Heart left ventricle (tissue), 16 donors: ENCODE results near the gene TNIP1. TPM values are rescaled to one million over a fixed set of nuclear protein-coding genes. Genes with fewer than 3 reads are reported as not detected.

Experiments used
- ATAC-seq, 4 donors: fragments of 200-7000 bp; cut with Tn5 transposase; one replicate each; pipeline ENCODE4 v1.9.1; 2020 to 2022; ENCODE audit warnings: moderate library complexity in 4 of 4, mild to moderate bottlenecking in 3 of 4, moderate number of reproducible peaks in 1 of 4
- DNase-seq, 5 donors: peaks; one replicate each; pipeline ENCODE4 v3.0.0-alpha.2; 2020
- H3K27ac ChIP-seq, 12 donors: fragments of 200-600 bp; sonication (generic) in 4 of 12; one replicate each; pipeline versions ENCODE4 v1.5.0 to v1.8.0; 2016 to 2022; ENCODE audit warnings: mild to moderate bottlenecking in 2 of 12
- H3K27me3 ChIP-seq, 9 donors: fragments of 200-600 bp; sonication (generic) in 2 of 9; one replicate each; pipeline versions ENCODE4 v1.5.1 to v1.8.0; 2016 to 2022; ENCODE audit warnings: mild to moderate bottlenecking in 3 of 9
- H3K36me3 ChIP-seq, 9 donors: fragments of 200-600 bp; sonication (generic) in 2 of 9; one replicate each; pipeline versions ENCODE4 v1.5.0 to v1.8.0; 2018 to 2022; ENCODE audit warnings: mild to moderate bottlenecking in 2 of 9
- H3K4me1 ChIP-seq, 12 donors: fragments of 200-600 bp; sonication (generic) in 4 of 12; one replicate each; pipeline versions ENCODE4 v1.5.0 to v1.8.0; 2016 to 2022; ENCODE audit warnings: mild to moderate bottlenecking in 3 of 12
- H3K4me3 ChIP-seq, 12 donors: fragments of 200-600 bp; sonication (generic) in 4 of 12; one replicate each; pipeline versions ENCODE4 v1.5.0 to v1.8.0; 2017 to 2022; ENCODE audit warnings: mild to moderate bottlenecking in 9 of 12, moderate library complexity in 4 of 12
- H3K9me3 ChIP-seq, 12 donors: fragments of 200-600 bp; sonication (generic) in 4 of 12; one replicate each; pipeline versions ENCODE4 v1.5.0 to v1.8.0; 2016 to 2022; ENCODE audit warnings: mild to moderate bottlenecking in 1 of 12
- POLR2A ChIP-seq, 2 donors: fragments of 450-650 bp; IDR thresholded peaks; one replicate each; pipeline ENCODE4 v1.6.1; 2017; ENCODE audit warnings: antibody characterized with exemption in 2 of 2, mild to moderate bottlenecking in 2 of 2, moderate library complexity in 2 of 2
- WGBS, 4 donors: extraction: QIAGEN DNeasy Blood & Tissue Kit in 2 of 4; methylation state at CpG; one replicate each; pipeline versions ENCODE4 v1.1.5 to v1.1.7; 2013 to 2018; 5-methylcytosine and 5-hydroxymethylcytosine counted together
- intact Hi-C, 10 donors: fragments of 100-400 bp; cut with DNase I; formaldehyde crosslinking; loops; one replicate each; pipeline versions ENCODE4 v1.11.1 to v1.14.2; 2022
- polyA plus RNA-seq, 2 donors: library from polyadenylated mRNA; stranded (reverse); fragments of 200-250 nt; gene quantifications; one replicate each; pipeline ENCODE4 v1.2.3, GENCODE V29; 2013
- total RNA-seq, 9 donors: library from RNA; depleted of rRNA in 2 of 9; stranded (reverse); fragments of >200 nt in 2 of 9; fragmentation: NEBNext Ultra II Directional in 3 of 9; extraction: Animal tissue kit (Norgen Biotek cat#: 25700) in 3 of 9; gene quantifications; one replicate each; pipeline versions ENCODE4 v1.1.0 to v1.2.4, GENCODE V29; 2016 to 2023
- TF ChIP-seq, protein P1 (sequence below), 12 donors: fragments of 200-600 bp; sonication (generic) in 4 of 12; IDR thresholded peaks; one replicate each; pipeline versions ENCODE4 v1.5.0 to v1.8.0; 2018 to 2022; ENCODE audit warnings: antibody characterized with exemption in 12 of 12, mild to moderate bottlenecking in 5 of 12
- donor health status: ischemic (EF 13 %, LVEDD 7.1; RV severe dilation, severe dysfunction).
- donor health status: healthy with polysubstance abuse.
- donor health status: DM: no; HTN: yes; CAD: no.
- donor health status: DM: no; HTN: no; CAD: no.
- donor health status: ischemic (EF 25% LVEDD 6.9; RV normal size, moderate dysfunction).
- donor health status: ischemic (EF 25% LVEDD 5.7; RV mildly dilated, moderate dysfunction).
- donor health status: healthy.
- donor health status: DM: yes; HTN: yes; CAD: no.
- donor health status: ischemic (EF 35%, LVEDD 5.7; RV mildly dilated, moderate dysfunction).
- donor health status: nonischemic (EF 11% LVEDD 7.7; RV severe dilation, severe dysfunction).
- donor health status: DM: yes; HTN: yes; CAD: no.
- donor health status: PGD.
- donor health status: ischemic (EF 29% LVEDD 5.4; RV normal size, mild dysfunction).
- donor health status: nonischemic (EF 23%, LVEDD 6.1; RV moderate dilation, normal function).

Gene TNIP1
- total and polyA plus RNA-seq, 11 donors = 86.0 to 180 (median 108) TPM

DNA sequence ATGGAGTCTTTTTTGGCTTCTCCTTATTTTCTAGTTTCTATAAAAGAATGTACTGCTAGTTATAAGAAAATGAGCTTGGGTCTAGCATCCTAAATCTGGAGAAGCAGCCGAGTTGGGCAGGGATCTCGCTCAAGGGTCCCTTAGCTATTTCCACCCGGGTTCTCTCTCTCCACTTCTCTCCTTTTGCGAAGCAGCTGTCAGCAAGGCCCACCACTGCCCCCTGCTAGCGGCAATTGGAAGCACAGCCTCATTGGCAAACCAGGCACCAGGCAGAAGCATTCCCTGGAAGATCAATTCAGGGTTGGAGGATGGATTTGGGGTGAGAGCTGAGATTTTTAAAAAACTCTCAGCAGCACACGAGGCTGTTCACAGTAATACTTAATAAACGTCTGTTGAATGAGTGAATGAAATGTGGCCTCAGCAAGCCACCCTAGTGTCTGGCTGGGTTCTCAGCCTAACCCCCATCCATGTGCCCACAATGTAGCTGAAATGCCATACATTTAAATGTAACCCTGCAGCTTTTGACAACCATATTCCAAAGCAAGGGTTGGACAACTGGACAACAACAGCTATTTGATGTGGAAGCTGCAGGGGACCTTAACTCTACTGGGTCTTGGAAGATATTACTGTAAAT lies 34.6 kb upstream of the TNIP1 start:
- TF ChIP-seq, protein P1, sequence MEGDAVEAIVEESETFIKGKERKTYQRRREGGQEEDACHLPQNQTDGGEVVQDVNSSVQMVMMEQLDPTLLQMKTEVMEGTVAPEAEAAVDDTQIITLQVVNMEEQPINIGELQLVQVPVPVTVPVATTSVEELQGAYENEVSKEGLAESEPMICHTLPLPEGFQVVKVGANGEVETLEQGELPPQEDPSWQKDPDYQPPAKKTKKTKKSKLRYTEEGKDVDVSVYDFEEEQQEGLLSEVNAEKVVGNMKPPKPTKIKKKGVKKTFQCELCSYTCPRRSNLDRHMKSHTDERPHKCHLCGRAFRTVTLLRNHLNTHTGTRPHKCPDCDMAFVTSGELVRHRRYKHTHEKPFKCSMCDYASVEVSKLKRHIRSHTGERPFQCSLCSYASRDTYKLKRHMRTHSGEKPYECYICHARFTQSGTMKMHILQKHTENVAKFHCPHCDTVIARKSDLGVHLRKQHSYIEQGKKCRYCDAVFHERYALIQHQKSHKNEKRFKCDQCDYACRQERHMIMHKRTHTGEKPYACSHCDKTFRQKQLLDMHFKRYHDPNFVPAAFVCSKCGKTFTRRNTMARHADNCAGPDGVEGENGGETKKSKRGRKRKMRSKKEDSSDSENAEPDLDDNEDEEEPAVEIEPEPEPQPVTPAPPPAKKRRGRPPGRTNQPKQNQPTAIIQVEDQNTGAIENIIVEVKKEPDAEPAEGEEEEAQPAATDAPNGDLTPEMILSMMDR (IDR thresholded peaks at IDR 0.05) = peak; percentile 87 to 99 (median 94)
- no peak for TF ChIP-seq POLR2A (IDR thresholded peaks at IDR 0.05)
- DNase-seq (peak; percentile 71 to 84 (median 76)), ATAC-seq (peak; percentile 23 to 77 (median 62))
- Histone ChIP-seq H3K9me3 (no peaks in the 10 kb centered on the region), H3K4me3 (no peak overlapping the region), H3K27me3 (no peaks in the 10 kb centered on the region), H3K27ac (peak overlapping the region in 1 of 12 donors; percentile 32), H3K36me3 (peaks cover 4 to 98% (median 86%) of the 10 kb centered on the region in 9 donors), H3K4me1 (peaks cover 0 to 20% (median 9%) of the 10 kb centered on the region in 12 donors)
- WGBS, 4 donors = 4 to 7% (median 6%) methylated on average over 7 of the region's 7 CpGs
- intact Hi-C loops = loop anchor here (1.0 to 5.0 kb wide), 6 partner anchors 63 to 113 kb away; no protein-coding TSS in a partner anchor

DNA sequence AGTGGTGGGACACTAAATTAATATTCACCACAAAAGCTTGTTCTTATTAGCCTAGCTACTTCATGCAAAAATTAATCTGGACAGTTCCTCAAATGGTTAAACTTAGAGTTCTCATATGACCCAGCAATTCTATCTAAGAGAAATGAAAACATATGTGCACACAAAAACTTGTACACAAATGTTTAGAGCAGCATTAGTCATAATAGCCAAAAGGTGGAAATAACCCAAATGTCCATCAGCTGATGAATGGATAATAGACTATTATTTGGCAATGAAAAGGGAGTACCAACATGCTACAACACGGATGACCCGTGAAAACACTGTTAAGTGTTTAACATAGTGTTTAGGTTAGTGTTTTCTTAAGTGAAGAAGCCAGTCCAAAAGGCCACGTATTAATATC lies 32.8 kb upstream of the TNIP1 start:
- DNase-seq (no peak), ATAC-seq (no peak)
- no peaks in the 10 kb centered on the region for H3K27me3 ChIP-seq
- 63 to 83% (median 79%) methylated on average over 3 of the region's 3 CpGs for WGBS, 4 donors
- H3K27ac ChIP-seq = no peak overlapping the region
- TF ChIP-seq POLR2A (IDR thresholded peaks at IDR 0.05) = no peak
- TF ChIP-seq, protein P1 (IDR thresholded peaks at IDR 0.05) = no peak
- H3K9me3 ChIP-seq = no peaks in the 10 kb centered on the region
- peaks cover 1 to 97% (median 84%) of the 10 kb centered on the region in 9 donors for H3K36me3 ChIP-seq
- intact Hi-C loops = loop anchor here in 8 of 10 donors (2.0 to 5.0 kb wide), 3 partner anchors 63 to 111 kb away; no protein-coding TSS in a partner anchor
- H3K4me3 ChIP-seq = no peak overlapping the region
- peaks cover 2 to 34% (median 24%) of the 10 kb centered on the region in 12 donors for H3K4me1 ChIP-seq

DNA sequence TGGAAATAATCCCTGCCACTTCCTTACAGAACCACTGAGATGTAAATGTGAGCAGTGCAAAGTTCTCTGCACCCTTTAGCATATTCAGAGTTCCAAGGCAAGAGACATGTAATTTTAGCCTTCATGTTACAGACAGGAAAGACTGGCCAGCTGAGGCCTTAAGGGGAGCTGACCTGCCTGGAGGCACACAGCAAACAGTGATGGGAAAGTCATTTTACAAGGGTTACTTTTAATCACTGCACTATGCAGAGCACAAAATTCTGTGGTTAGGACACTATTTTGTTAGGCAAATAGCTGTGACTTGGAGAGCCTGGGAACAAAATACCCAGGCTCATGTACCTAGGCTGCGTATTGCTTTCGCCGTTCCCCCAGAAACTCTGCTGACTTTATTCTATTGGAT lies 30.2 kb upstream of the TNIP1 start:
- H3K4me3 ChIP-seq = no peak overlapping the region
- intact Hi-C loops = loop anchor here in 1 of 10 donors (5.0 kb wide), 1 partner anchor 109 kb away; no protein-coding TSS in a partner anchor
- DNase-seq (no peak), ATAC-seq (no peak)
- H3K36me3 ChIP-seq = peaks cover 0 to 97% (median 83%) of the 10 kb centered on the region in 9 donors
- WGBS, 4 donors = 90 to 99% (median 97%) methylated on average over 3 of the region's 3 CpGs
- H3K27ac ChIP-seq = peak overlapping the region; percentile 38 to 93 (median 70)
- H3K4me1 ChIP-seq = peaks cover 2 to 54% (median 36%) of the 10 kb centered on the region in 12 donors
- TF ChIP-seq, protein P1 (IDR thresholded peaks at IDR 0.05) = no peak
- no peak for TF ChIP-seq POLR2A (IDR thresholded peaks at IDR 0.05)
- H3K27me3 ChIP-seq = no peaks in the 10 kb centered on the region
- H3K9me3 ChIP-seq = no peaks in the 10 kb centered on the region

DNA sequence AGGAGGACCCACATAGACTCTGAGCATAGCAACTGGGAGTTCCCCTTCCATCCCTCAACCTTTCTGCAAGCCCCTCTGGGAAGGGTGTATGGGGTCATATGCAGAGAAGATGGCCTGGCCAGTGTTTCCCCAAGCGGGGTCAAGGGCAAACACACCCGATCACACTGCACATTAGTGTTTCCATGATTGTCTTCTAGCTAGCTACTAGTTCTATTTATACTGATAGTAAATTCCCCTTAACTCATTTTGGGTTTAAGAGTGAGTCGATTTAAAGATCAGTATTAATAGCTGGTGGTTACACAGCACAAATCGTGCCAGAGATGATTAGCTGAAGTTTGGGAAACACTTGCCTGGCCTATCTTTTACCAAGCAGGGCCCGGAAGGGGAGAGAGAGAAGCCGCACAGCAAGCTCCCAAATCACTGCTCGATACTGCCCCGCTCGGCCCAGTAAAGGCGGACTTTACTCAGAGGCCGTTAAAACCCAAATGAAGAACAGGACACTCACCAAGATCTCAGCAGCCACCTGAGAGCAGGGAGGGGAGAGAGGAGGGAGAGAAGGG lies 29.4 kb upstream of the TNIP1 start:
- ATAC-seq (peak in 3 of 4 donors; percentile 41 to 63 (median 58)), DNase-seq (peak in 2 of 5 donors; percentile 45 to 57)
- Histone ChIP-seq H3K27me3 (no peaks in the 10 kb centered on the region), H3K4me3 (no peak overlapping the region), H3K36me3 (peaks cover 0 to 97% (median 84%) of the 10 kb centered on the region in 9 donors), H3K27ac (peak overlapping the region; percentile 38 to 93 (median 70)), H3K9me3 (no peaks in the 10 kb centered on the region), H3K4me1 (peaks cover 2 to 54% (median 36%) of the 10 kb centered on the region in 12 donors)
- intact Hi-C loops = loop anchor here in 1 of 10 donors (5.0 kb wide), 1 partner anchor 108 kb away; no protein-coding TSS in a partner anchor
- WGBS, 4 donors = 59 to 74% (median 64%) methylated on average over 10 to 11 of the region's 11 CpGs
- TF ChIP-seq, protein P1 (IDR thresholded peaks at IDR 0.05) = peak in 6 of 12 donors; percentile 11 to 29 (median 20)
- no peak for TF ChIP-seq POLR2A (IDR thresholded peaks at IDR 0.05)
